H1 (cell line): ENCODE data around the gene CSNK1G3. TPM values are rescaled to one million over a fixed set of nuclear protein-coding genes. Genes with fewer than 3 reads are reported as not detected.

Experiments
- CTCF ChIA-PET: fragments of 300-600 bp; sonication (Branson Sonifier 250); formaldehyde crosslinking; loops from one replicate; lab custom pipeline; 2021; ENCODE audit not compliant: partially characterized antibody; lab: Charles Lee
- POLR2A ChIA-PET: fragments of 300-600 bp; sonication (Branson Sonifier 250); formaldehyde crosslinking; loops from one replicate; lab custom pipeline; 2021; ENCODE audit warnings: inconsistent platforms; ENCODE audit not compliant: partially characterized antibody; lab: Charles Lee
- DNase-seq, 2 experiments: peaks; one replicate each; pipeline versions ENCODE4 v3.0.0 to v3.0.0-alpha.2; 2010 to 2022; ENCODE audit warnings: low spot score in 2 of 2, low read depth in 1 of 2, mixed read lengths in 1 of 2
- FAIRE-seq: peaks from 2 replicates; lab custom pipeline; 2011; peaks lifted over from hg19 to GRCh38; lab: Jason Lieb, UNC
- H2AFZ ChIP-seq: 2 replicates; pipeline ENCODE4 v1.8.1; 2012; ENCODE audit warnings: low read length, inconsistent platforms
- H2AK5ac ChIP-seq: 2 replicates; pipeline ENCODE4 v1.6.1; 2013; ENCODE audit warnings: low read depth, low read length
- H2BK120ac ChIP-seq: replicated peaks from 2 replicates; pipeline ENCODE3; 2013; ENCODE audit warnings: low read depth, low read length, inconsistent platforms
- H2BK12ac ChIP-seq: 2 replicates; pipeline ENCODE4 v1.6.1; 2013; ENCODE audit warnings: low read depth, low read length
- H2BK15ac ChIP-seq: 2 replicates; pipeline ENCODE4 v1.6.1; 2013; ENCODE audit warnings: low read length
- H2BK20ac ChIP-seq: 2 replicates; pipeline ENCODE4 v1.6.1; 2013; ENCODE audit warnings: low read length
- H2BK5ac ChIP-seq: 2 replicates; pipeline ENCODE4 v1.6.1; 2013; ENCODE audit warnings: low read depth, low read length
- H3K14ac ChIP-seq: 2 replicates; pipeline ENCODE4 v1.6.1; 2013; ENCODE audit warnings: inconsistent platforms; ENCODE audit not compliant: insufficient read length
- H3K18ac ChIP-seq: 2 replicates; pipeline ENCODE4 v1.6.1; 2013; ENCODE audit warnings: low read length; ENCODE audit errors: extremely low read depth
- H3K23ac ChIP-seq: 2 replicates; pipeline ENCODE4 v1.6.1; 2013; ENCODE audit warnings: inconsistent platforms; ENCODE audit not compliant: insufficient read length
- H3K23me2 ChIP-seq: 2 replicates; pipeline ENCODE4 v1.6.1; 2013; ENCODE audit warnings: low read depth, low read length
- H3K27ac ChIP-seq: 2 replicates; pipeline ENCODE4 v1.6.1; 2011; ENCODE audit warnings: low read depth, low read length, inconsistent platforms
- H3K27me3 ChIP-seq, 4 experiments: replicated peaks in 1 of 4; 1 replicate in 1 of 4; 2 replicates in 3 of 4; pipeline versions ENCODE4 v1.6.1 to v1.8.1; 2011 to 2013; ENCODE audit warnings: low read length in 3 of 4, mild to moderate bottlenecking in 3 of 4, inconsistent platforms in 2 of 4, mixed read lengths in 2 of 4, moderate library complexity in 1 of 4; ENCODE audit not compliant: control insufficient read depth in 3 of 4, insufficient read depth in 3 of 4; ENCODE audit errors: extremely low read depth in 1 of 4
- H3K36me3 ChIP-seq, 4 experiments: 2 replicates each; pipeline versions ENCODE4 v1.6.1 to v1.8.1; 2011 to 2013; ENCODE audit warnings: mild to moderate bottlenecking in 4 of 4, low read length in 3 of 4, moderate library complexity in 2 of 4, control low read depth in 1 of 4, inconsistent platforms in 1 of 4; ENCODE audit not compliant: insufficient read depth in 4 of 4, control insufficient read depth in 2 of 4
- H3K4ac ChIP-seq: replicated peaks from 2 replicates; pipeline ENCODE3; 2013; ENCODE audit warnings: low read length, low read depth, mixed read lengths, inconsistent platforms; ENCODE audit not compliant: insufficient read length
- H3K4me1 ChIP-seq, 4 experiments: replicated peaks in 1 of 4; 1 replicate in 1 of 4; 2 replicates in 3 of 4; pipeline versions ENCODE4 v1.6.1 to v1.8.1; 2011 to 2013; ENCODE audit warnings: low read length in 3 of 4, inconsistent platforms in 2 of 4, mixed read lengths in 1 of 4; ENCODE audit not compliant: insufficient read depth in 4 of 4, control insufficient read depth in 3 of 4
- H3K4me2 ChIP-seq, 2 experiments: 2 replicates each; pipeline versions ENCODE4 v1.6.1 to v1.8.1; 2011 to 2013; ENCODE audit warnings: low read depth in 2 of 2, low read length in 2 of 2, control low read depth in 1 of 2, inconsistent platforms in 1 of 2, mild to moderate bottlenecking in 1 of 2; ENCODE audit not compliant: insufficient read depth in 1 of 2
- H3K4me3 ChIP-seq, 4 experiments: fragments of 200-600, 300-600 bp in 1 of 4; sonication (generic), shearing (Covaris generic), sonication (Bioruptor Twin) in 1 of 4; 2 replicates each; pipeline versions ENCODE4 v1.5.1 to v1.8.1; 2011 to 2016; ENCODE audit warnings: low read length in 4 of 4, low read depth in 3 of 4, control low read depth in 2 of 4, inconsistent platforms in 2 of 4, mild to moderate bottlenecking in 2 of 4, mixed read lengths in 1 of 4, moderate library complexity in 1 of 4; ENCODE audit not compliant: insufficient read depth in 2 of 4; ENCODE audit errors: extremely low read depth in 1 of 4
- H3K56ac ChIP-seq: replicated peaks from 2 replicates; pipeline ENCODE3; 2013; ENCODE audit warnings: low read depth, mild to moderate bottlenecking, mixed read lengths, low read length, inconsistent platforms; ENCODE audit not compliant: insufficient read length
- H3K79me1 ChIP-seq: 2 replicates; pipeline ENCODE4 v1.6.1; 2013; ENCODE audit warnings: low read depth, low read length, control low read depth
- H3K79me2 ChIP-seq, 2 experiments: 2 replicates each; pipeline versions ENCODE4 v1.6.1 to v1.8.1; 2012 to 2013; ENCODE audit warnings: low read length in 2 of 2, mild to moderate bottlenecking in 2 of 2, inconsistent platforms in 1 of 2; ENCODE audit not compliant: insufficient read depth in 2 of 2, control insufficient read depth in 1 of 2
- H3K9ac ChIP-seq, 4 experiments: replicated peaks in 1 of 4; 1 replicate in 1 of 4; 2 replicates in 3 of 4; pipeline versions ENCODE4 v1.6.1 to v1.8.1; 2011 to 2013; ENCODE audit warnings: low read depth in 3 of 4, low read length in 3 of 4, control low read depth in 2 of 4, mild to moderate bottlenecking in 2 of 4, moderate library complexity in 2 of 4, inconsistent platforms in 1 of 4; ENCODE audit errors: extremely low read depth in 1 of 4
- H3K9me3 ChIP-seq, 2 experiments: 2 replicates each; pipeline versions ENCODE4 v1.6.1 to v1.8.1; 2012 to 2013; ENCODE audit warnings: mild to moderate bottlenecking in 2 of 2, moderate library complexity in 2 of 2, control low read depth in 1 of 2, inconsistent platforms in 1 of 2, low read depth in 1 of 2, low read length in 1 of 2, mixed read lengths in 1 of 2; ENCODE audit not compliant: insufficient read depth in 2 of 2
- H4K20me1 ChIP-seq, 2 experiments: replicated peaks in 1 of 2; 2 replicates each; pipeline versions ENCODE3 to v1.8.1; 2011 to 2013; ENCODE audit warnings: inconsistent platforms in 2 of 2, low read length in 2 of 2, mild to moderate bottlenecking in 1 of 2; ENCODE audit not compliant: insufficient read depth in 2 of 2, control insufficient read depth in 1 of 2
- H4K5ac ChIP-seq: 2 replicates; pipeline ENCODE4 v1.6.1; 2013; ENCODE audit warnings: low read length, low read depth, mixed read lengths, inconsistent platforms; ENCODE audit not compliant: insufficient read length
- H4K8ac ChIP-seq: 2 replicates; pipeline ENCODE4 v1.8.0; 2013; ENCODE audit warnings: mild to moderate bottlenecking, moderate library complexity, low read length, inconsistent platforms; ENCODE audit not compliant: insufficient read depth; ENCODE audit errors: extremely low read depth
- H4K91ac ChIP-seq: replicated peaks from 2 replicates; pipeline ENCODE3; 2013; ENCODE audit warnings: low read length, mixed read lengths, inconsistent platforms; ENCODE audit not compliant: insufficient read length
- ATF3 ChIP-seq: IDR thresholded peaks from 2 replicates; pipeline ENCODE4 v1.6.1; 2011; ENCODE audit warnings: low read depth, mild to moderate bottlenecking, low read length; ENCODE audit not compliant: insufficient read depth
- BRCA1 ChIP-seq: IDR thresholded peaks from 2 replicates; pipeline ENCODE4 v1.6.1; 2012; ENCODE audit warnings: low read depth, low read length, improper control_type of control experiment
- CHD1 ChIP-seq: IDR thresholded peaks from 2 replicates; pipeline ENCODE4 v1.6.1; 2012; ENCODE audit warnings: low read depth, low read length, improper control_type of control experiment
- EZH2 ChIP-seq: fragments of 200-600 bp; sonication (generic); IDR thresholded peaks from 2 replicates; pipeline ENCODE4 v1.7.1; 2012; ENCODE audit warnings: low read depth, mild to moderate bottlenecking, moderate library complexity, low read length, inconsistent platforms; ENCODE audit not compliant: severe bottlenecking
- NANOG ChIP-seq: IDR thresholded peaks from 2 replicates; pipeline ENCODE4 v1.6.1; 2011; ENCODE audit warnings: low read length, low read depth, mild to moderate bottlenecking, inconsistent platforms; ENCODE audit not compliant: insufficient read depth, poor library complexity, severe bottlenecking
- PHF8 ChIP-seq: fragments of 200-600 bp; sonication (generic); conservative IDR thresholded peaks from 2 replicates; pipeline ENCODE4 v1.7.1; 2012; ENCODE audit warnings: low read depth, mild to moderate bottlenecking, inconsistent platforms, low read length, moderate library complexity
- RXRA ChIP-seq: IDR thresholded peaks from 2 replicates; pipeline ENCODE4 v1.6.1; 2011; ENCODE audit warnings: low read depth, mild to moderate bottlenecking, low read length, moderate library complexity; ENCODE audit not compliant: insufficient read depth
- SIN3A ChIP-seq, 2 experiments: IDR thresholded peaks in 1 of 2; conservative IDR thresholded peaks in 1 of 2; 2 replicates each; pipeline ENCODE4 v1.6.1; 2011 to 2012; ENCODE audit warnings: low read length in 2 of 2, improper control_type of control experiment in 1 of 2, low read depth in 1 of 2, mild to moderate bottlenecking in 1 of 2
- SRF ChIP-seq: IDR thresholded peaks from 2 replicates; pipeline ENCODE4 v1.6.1; 2011; ENCODE audit warnings: mild to moderate bottlenecking, low read depth, low read length, moderate library complexity
- TAF7 ChIP-seq: optimal IDR thresholded peaks from 2 replicates; pipeline ENCODE3; 2011; ENCODE audit warnings: low read depth, mild to moderate bottlenecking, inconsistent platforms, low read length, moderate library complexity, borderline replicate concordance
- polyA plus RNA-seq, 7 experiments: library from polyadenylated mRNA; depleted of rRNA in 3 of 7; stranded (reverse) in 5 of 7; unstranded in 2 of 7; fragments of >200 nt in 5 of 7; fragments of 200-250 nt in 2 of 7; gene quantifications; 1 replicate in 5 of 7; 2 replicates in 1 of 7; 4 replicates in 1 of 7; pipeline versions ENCODE4 v1.2.1 to v1.2.3, GENCODE V29; 2011 to 2013; ENCODE audit warnings: missing spikeins in 2 of 7, mixed read lengths in 2 of 7
- total RNA-seq: library from RNA; stranded (reverse); fragmentation: NEBNext Ultra II Directional; extraction: Animal tissue kit (Norgen Biotek cat#: 25700); gene quantifications from 2 replicates; pipeline ENCODE4 v1.2.1, GENCODE V29; 2021

CSNK1G3 gene
- total and polyA plus RNA-seq, 2 of the 8 experiments (the other 6 are each of a cell fraction or from before 2014, with no cell fraction given): 10.6 to 58.9 TPM

- no peak overlapping the region for H2AFZ ChIP-seq
- no peaks in the 10 kb centered on the region for H3K79me1 ChIP-seq
- H3K27me3 ChIP-seq: no peaks in the 10 kb centered on the region
- no peak overlapping the region for H3K4me2 ChIP-seq
- DNase-seq (no peak), FAIRE-seq (no peak)
- H2BK5ac ChIP-seq: no peak overlapping the region
- H3K4ac ChIP-seq: no peak overlapping the region
- H3K56ac ChIP-seq: no peak overlapping the region
- H2BK15ac ChIP-seq: no peak overlapping the region
- H3K23ac ChIP-seq: no peak overlapping the region
- H2BK12ac ChIP-seq: no peak overlapping the region
- H3K14ac ChIP-seq: no peak overlapping the region
- H3K9ac ChIP-seq: no peak overlapping the region
- H3K36me3 ChIP-seq: peaks cover 0 to 6% (median 0%) of the 10 kb centered on the region in 4 experiments; a peak in 2 of 8 replicates
- CTCF ChIA-PET: interaction anchor here (1.1 to 1.6 kb wide), 3 partner anchors 12 to 182 kb away, joined by 3 to 4 read pairs (median 3); partner anchors contain the start of gene CEP120
- no peaks in the 10 kb centered on the region for H3K4me1 ChIP-seq
- H4K20me1 ChIP-seq: no peaks in the 10 kb centered on the region
- no peak overlapping the region for H4K8ac ChIP-seq
- no peak overlapping the region for H3K18ac ChIP-seq
- no peak overlapping the region for H2BK120ac ChIP-seq
- no peak overlapping the region for H3K4me3 ChIP-seq
- H3K79me2 ChIP-seq: no peaks in the 10 kb centered on the region
- no peak overlapping the region for H4K91ac ChIP-seq
- no peak overlapping the region for H4K5ac ChIP-seq
- H2BK20ac ChIP-seq: no peak overlapping the region
- no peak for TF ChIP-seq SIN3A (conservative IDR thresholded peaks at IDR 0.05 in 1 of 2, IDR thresholded peaks at IDR 0.05 in 1 of 2; ENCODE audit: low read depth in 1 of 2, low read length in 2 of 2)
- TF ChIP-seq SRF: no peak
- no peak for TF ChIP-seq BRCA1
- no peak for TF ChIP-seq CHD1
- no peak for TF ChIP-seq RXRA
- TF ChIP-seq ATF3: no peak
- TF ChIP-seq NANOG: no peak
- no peak for TF ChIP-seq PHF8
- TF ChIP-seq EZH2: no peak
- TF ChIP-seq TAF7: no peak
- H2AK5ac ChIP-seq: no peak overlapping the region
- no peaks in the 10 kb centered on the region for H3K9me3 ChIP-seq
- POLR2A ChIA-PET: no interaction called here
- H3K27ac ChIP-seq: no peak overlapping the region
- H3K23me2 ChIP-seq: no peaks in the 10 kb centered on the region
These were observed 93.8 kb downstream of the CSNK1G3 start for GRCh38 chr5:123605822-123606221.
